Testis (tissue), 5 donors: ENCODE data around the gene RAPGEF5. TPM values are rescaled to one million over a fixed set of nuclear protein-coding genes. Genes with fewer than 3 reads are reported as not detected.

Source experiments
- DNase-seq: peaks from one replicate; pipeline ENCODE4 v3.0.0-alpha.2; 2019
- H3K27ac ChIP-seq, 2 donors: fragments of 200-600 bp; sonication (generic); one replicate each; pipeline ENCODE4 v1.5.1; 2019
- H3K27me3 ChIP-seq: fragments of 200-600 bp; sonication (generic); one replicate; pipeline ENCODE4 v1.5.1; 2019
- H3K36me3 ChIP-seq: fragments of 200-600 bp; sonication (generic); one replicate; pipeline ENCODE4 v1.5.1; 2017; ENCODE audit warnings: low read depth; ENCODE audit errors: missing control alignments
- H3K4me1 ChIP-seq: fragments of 200-600 bp; sonication (generic); one replicate; pipeline ENCODE4 v1.5.1; 2019
- H3K4me3 ChIP-seq, 2 donors: fragments of 200-600 bp; sonication (generic); one replicate each; pipeline ENCODE4 v1.5.1; 2017 to 2019
- H3K9me3 ChIP-seq: fragments of 200-600 bp; sonication (generic); one replicate; pipeline ENCODE4 v1.5.1; 2017
- POLR2A ChIP-seq: fragments of 450-650 bp; IDR thresholded peaks from one replicate; pipeline ENCODE4 v1.6.1; 2017; ENCODE audit warnings: antibody characterized with exemption, mild to moderate bottlenecking, moderate library complexity
- WGBS, 2 donors: methylation state at CpG; one replicate each; pipeline ENCODE4 v1.1.5; 2018; 5-methylcytosine and 5-hydroxymethylcytosine counted together
- intact Hi-C: fragments of 100-400 bp; cut with DNase I; formaldehyde crosslinking; loops from one replicate; pipeline ENCODE4 v1.15.1; 2023; ENCODE audit warnings: low total_unique reads
- long read RNA-seq, 2 donors: transcript quantifications; one replicate each; lab custom pipeline, GENCODE V29; 2026
- polyA plus RNA-seq: library from polyadenylated mRNA; stranded (reverse); fragments of 350-450 nt; fragmentation: Illumina TruSeq; extraction: RNeasy Lipid Tissue Mini Kit (QIAGEN cat#74804); gene quantifications from one replicate; pipeline ENCODE4 v1.2.3, GENCODE V29; 2014; ENCODE audit warnings: low read depth, low replicate concordance; ENCODE audit not compliant: insufficient read depth
- total RNA-seq, 2 donors: library from RNA; depleted of rRNA; stranded (reverse); fragments of >200 nt; gene quantifications; one replicate each; pipeline ENCODE4 v1.2.3, GENCODE V29; 2016
- TF ChIP-seq, protein P1 (sequence below), 3 experiments: fragments of 450-650 bp in 2 of 3; fragments of 200-600 bp in 1 of 3; sonication (generic) in 1 of 3; IDR thresholded peaks; one replicate each; pipeline ENCODE4 v1.5.1; 2016 to 2019; ENCODE audit warnings: antibody characterized with exemption in 3 of 3, mild to moderate bottlenecking in 2 of 3, moderate library complexity in 1 of 3

Gene RAPGEF5, protein sequence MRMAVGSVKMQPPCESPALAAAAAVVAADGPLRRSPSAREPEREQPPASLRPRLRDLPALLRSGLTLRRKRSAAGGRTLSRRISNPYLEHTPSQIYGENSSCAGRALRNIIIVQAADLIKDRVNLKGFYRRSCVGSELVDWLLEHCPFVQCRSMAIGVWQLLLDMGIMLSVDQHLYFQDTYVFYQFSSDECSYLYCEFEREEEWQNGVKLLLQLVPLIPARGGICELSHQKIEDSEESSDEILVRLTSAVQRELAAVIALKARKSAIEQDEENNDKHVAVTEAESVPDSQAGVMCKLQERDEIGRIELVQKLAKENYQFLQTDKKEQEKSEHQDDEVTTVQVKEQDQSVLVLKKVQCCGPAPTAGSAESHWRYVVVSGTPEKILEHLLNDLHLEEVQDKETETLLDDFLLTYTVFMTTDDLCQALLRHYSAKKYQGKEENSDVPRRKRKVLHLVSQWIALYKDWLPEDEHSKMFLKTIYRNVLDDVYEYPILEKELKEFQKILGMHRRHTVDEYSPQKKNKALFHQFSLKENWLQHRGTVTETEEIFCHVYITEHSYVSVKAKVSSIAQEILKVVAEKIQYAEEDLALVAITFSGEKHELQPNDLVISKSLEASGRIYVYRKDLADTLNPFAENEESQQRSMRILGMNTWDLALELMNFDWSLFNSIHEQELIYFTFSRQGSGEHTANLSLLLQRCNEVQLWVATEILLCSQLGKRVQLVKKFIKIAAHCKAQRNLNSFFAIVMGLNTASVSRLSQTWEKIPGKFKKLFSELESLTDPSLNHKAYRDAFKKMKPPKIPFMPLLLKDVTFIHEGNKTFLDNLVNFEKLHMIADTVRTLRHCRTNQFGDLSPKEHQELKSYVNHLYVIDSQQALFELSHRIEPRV
- total RNA-seq (10 to 100 TPM; 63.8 to 67.5 TPM), polyA plus RNA-seq (16.8 TPM)
- long read RNA-seq, donor 1, result 0 reads
- long read RNA-seq, donor 2, full-length matches to known transcripts, result 1 of 1 reads
- long read RNA-seq, donor 2, partial matches to known transcripts, result 0 of 1 reads
- long read RNA-seq, donor 2, other reads (novel, unspliced or antisense), result 0 of 1 reads

- H3K9me3 ChIP-seq, result no peaks in the 10 kb centered on the region
- intact Hi-C loops, result no loop called here
- peak; percentile 62 for DNase-seq
Measured at GRCh38 chr7:22356701-22357310, at the start of gene RAPGEF5. Gene RAPGEF5, minus strand, starts transcription at chr7:22357154. Its CDS starts 94 bp downstream, at chr7:22357060.

DNA sequence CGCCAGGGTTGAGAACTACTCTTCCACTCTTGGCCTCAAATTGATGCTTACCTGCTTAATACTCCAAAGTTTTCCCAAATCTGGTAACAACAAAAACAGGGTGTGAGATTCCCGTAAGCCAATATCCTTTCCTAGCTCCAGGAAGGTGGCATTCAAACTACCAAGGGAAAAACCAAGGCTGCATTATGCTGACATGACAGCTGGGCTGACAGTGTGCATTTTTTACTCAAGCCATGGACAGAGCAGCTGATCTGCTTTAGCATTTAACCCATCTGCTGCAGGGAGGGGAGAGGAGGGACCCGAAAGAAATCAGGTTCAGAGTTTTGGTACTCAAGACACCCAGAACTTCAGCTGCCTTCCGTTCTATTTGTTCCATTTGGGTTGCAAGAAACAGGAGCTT is 49.8 kb upstream of the RAPGEF5 start:
- Histone ChIP-seq H3K4me3 (no peak overlapping the region), H3K27me3 (no peaks in the 10 kb centered on the region), H3K9me3 (no peaks in the 10 kb centered on the region), H3K4me1 (no peaks in the 10 kb centered on the region), H3K27ac (no peak overlapping the region), H3K36me3 (no peaks in the 10 kb centered on the region)
- DNase-seq, result no peak
- TF ChIP-seq, protein P1, sequence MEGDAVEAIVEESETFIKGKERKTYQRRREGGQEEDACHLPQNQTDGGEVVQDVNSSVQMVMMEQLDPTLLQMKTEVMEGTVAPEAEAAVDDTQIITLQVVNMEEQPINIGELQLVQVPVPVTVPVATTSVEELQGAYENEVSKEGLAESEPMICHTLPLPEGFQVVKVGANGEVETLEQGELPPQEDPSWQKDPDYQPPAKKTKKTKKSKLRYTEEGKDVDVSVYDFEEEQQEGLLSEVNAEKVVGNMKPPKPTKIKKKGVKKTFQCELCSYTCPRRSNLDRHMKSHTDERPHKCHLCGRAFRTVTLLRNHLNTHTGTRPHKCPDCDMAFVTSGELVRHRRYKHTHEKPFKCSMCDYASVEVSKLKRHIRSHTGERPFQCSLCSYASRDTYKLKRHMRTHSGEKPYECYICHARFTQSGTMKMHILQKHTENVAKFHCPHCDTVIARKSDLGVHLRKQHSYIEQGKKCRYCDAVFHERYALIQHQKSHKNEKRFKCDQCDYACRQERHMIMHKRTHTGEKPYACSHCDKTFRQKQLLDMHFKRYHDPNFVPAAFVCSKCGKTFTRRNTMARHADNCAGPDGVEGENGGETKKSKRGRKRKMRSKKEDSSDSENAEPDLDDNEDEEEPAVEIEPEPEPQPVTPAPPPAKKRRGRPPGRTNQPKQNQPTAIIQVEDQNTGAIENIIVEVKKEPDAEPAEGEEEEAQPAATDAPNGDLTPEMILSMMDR (IDR thresholded peaks at IDR 0.05), result no peak
- no peak for TF ChIP-seq POLR2A
- intact Hi-C loops, result no loop called here
- WGBS, 2 donors, result 93 to 96% methylated on average over 4 of the region's 4 CpGs

More at GRCh38 chr7:22356701-22357310, at the start of gene RAPGEF5:
- 1% methylated on average over 22 of the region's 95 CpGs; no CpG with 5 or more reads in 1 of the 2 donors for WGBS, 2 donors
- H3K4me3 ChIP-seq, result peak within 1 kb of the TSS; percentile 47 to 62
- peaks cover 5% of the 10 kb centered on the region for H3K4me1 ChIP-seq
- H3K36me3 ChIP-seq, result no peaks in the 10 kb centered on the region
- H3K27ac ChIP-seq, result no peak within 1 kb of the TSS
- TF ChIP-seq POLR2A, result no peak
- TF ChIP-seq, protein P1 (IDR thresholded peaks at IDR 0.05), result no peak
- H3K27me3 ChIP-seq, result no peaks in the 10 kb centered on the region

DNA sequence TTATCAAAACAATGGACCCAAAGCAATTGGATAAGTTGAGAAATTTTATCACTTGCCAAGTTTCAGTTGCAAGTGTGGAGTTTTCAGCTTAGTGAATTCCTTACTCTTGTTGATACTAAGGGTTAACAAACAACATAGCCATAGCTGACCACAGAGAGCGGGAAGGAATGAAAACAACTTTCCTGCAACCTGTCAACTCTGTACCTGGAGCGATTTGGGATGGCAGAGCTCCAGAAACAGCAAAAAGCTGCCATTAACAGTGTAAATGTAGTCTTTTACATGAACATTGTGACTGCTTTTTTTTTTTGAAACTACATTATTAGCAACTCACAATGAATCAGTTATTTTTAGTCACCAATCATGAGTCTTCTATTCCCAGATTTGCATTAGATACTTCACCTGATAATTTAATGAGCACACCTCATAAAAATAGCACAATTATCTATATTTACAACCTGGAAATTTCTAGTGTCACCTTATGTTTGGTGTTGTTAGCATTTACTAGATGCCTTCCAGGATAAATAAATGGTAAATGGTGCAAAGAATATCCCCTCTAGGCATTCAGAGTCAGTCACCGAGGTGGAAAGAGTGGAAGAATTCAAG is 47.6 kb upstream of the RAPGEF5 start:
- no peak for DNase-seq
- TF ChIP-seq POLR2A, result no peak
- TF ChIP-seq, protein P1 (IDR thresholded peaks at IDR 0.05), result no peak

GRCh38 chr7:22403344-22403743 is 46.4 kb upstream of the RAPGEF5 start:
- WGBS, 2 donors, result 88 to 98% methylated on average over 2 of the region's 2 CpGs
- DNase-seq, result no peak
- H3K4me1 ChIP-seq, result no peaks in the 10 kb centered on the region
- H3K27ac ChIP-seq, result no peak overlapping the region
- H3K9me3 ChIP-seq, result no peaks in the 10 kb centered on the region
- no peaks in the 10 kb centered on the region for H3K27me3 ChIP-seq
- TF ChIP-seq POLR2A, result no peak
- TF ChIP-seq, protein P1 (IDR thresholded peaks at IDR 0.05), result no peak
- H3K36me3 ChIP-seq, result no peaks in the 10 kb centered on the region
- no peak overlapping the region for H3K4me3 ChIP-seq
- intact Hi-C loops, result no loop called here

More for the DNA sequence above, 47.6 kb upstream of the RAPGEF5 start:
- Histone ChIP-seq H3K4me1 (no peaks in the 10 kb centered on the region), H3K4me3 (no peak overlapping the region), H3K36me3 (no peaks in the 10 kb centered on the region), H3K27ac (no peak overlapping the region), H3K27me3 (no peaks in the 10 kb centered on the region), H3K9me3 (no peaks in the 10 kb centered on the region)
- WGBS, 2 donors, result 85 to 90% methylated on average over 3 of the region's 3 CpGs
- intact Hi-C loops, result no loop called here
